HT1080 (cell line): ENCODE measurements around the gene REPIN1. TPM values are rescaled to one million over a fixed set of nuclear protein-coding genes. Genes with fewer than 3 reads are reported as not detected.

ENCODE experiments used
- DNase-seq: peaks from one replicate; pipeline ENCODE4 v3.0.0-alpha.2; 2015; ENCODE audit warnings: low read depth
- total RNA-seq: library from RNA; depleted of rRNA; stranded (reverse); fragments of >200 nt; shearing (Covaris generic); gene quantifications from 2 replicates; pipeline ENCODE4 v1.2.3, GENCODE V29; 2014

The REPIN1 gene
- total RNA-seq, 1 experiment from 2014 or later, result 136 TPM

DNA sequence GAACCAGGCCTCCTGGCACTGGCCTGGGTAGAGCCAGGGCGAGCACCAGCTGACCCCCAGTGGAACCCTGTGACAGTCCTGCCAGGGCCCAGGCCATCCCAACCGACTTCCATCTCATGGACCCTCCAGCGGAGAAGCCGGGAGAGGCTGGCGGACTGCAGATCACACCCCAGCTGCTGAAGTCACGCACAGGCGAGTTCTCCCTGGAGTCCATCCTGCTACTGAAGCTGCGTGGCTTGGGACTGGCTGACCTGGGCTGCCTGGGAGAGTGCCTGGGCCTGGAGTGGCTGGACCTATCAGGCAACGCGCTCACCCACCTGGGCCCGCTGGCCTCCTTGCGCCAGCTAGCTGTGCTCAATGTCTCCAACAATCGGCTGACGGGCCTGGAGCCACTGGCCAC is 31.9 kb upstream of the REPIN1 start:
- DNase-seq, result no peak

DNA sequence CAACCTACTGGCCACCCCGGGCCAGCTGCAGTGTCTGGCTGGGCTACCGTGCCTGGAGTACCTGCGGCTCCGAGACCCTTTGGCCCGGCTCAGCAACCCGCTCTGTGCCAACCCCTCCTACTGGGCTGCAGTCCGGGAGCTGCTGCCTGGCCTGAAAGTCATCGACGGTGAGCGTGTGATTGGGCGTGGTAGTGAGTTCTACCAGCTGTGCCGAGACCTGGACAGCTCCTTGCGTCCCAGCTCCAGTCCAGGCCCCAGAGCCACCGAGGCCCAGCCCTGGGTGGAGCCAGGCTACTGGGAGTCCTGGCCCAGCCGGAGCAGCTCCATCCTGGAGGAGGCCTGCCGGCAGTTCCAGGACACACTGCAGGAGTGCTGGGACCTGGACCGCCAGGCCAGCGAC is 31.4 kb upstream of the REPIN1 start:
- no peak for DNase-seq

DNA sequence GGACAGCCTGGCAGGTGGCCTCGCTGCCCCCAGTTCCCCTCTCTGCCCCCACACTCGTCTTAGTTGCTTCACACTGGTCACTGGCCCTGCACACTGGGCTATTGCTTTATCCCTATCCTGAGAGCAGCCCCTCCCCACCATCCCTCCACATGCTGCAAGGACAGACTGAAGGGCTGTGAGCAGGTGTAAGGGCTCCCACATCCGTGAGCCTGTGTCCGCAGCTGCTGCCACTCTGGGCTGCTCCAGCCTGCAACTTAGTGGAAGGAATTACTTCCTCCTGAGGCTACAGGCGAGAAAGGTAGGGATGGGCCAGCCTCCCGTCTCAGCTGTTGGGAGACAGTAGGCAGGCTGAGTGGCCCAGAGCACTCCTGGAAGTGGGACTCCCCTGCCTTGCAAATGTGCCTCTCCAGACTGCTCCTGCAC is 31.0 kb upstream of the REPIN1 start:
- no peak for DNase-seq

DNA sequence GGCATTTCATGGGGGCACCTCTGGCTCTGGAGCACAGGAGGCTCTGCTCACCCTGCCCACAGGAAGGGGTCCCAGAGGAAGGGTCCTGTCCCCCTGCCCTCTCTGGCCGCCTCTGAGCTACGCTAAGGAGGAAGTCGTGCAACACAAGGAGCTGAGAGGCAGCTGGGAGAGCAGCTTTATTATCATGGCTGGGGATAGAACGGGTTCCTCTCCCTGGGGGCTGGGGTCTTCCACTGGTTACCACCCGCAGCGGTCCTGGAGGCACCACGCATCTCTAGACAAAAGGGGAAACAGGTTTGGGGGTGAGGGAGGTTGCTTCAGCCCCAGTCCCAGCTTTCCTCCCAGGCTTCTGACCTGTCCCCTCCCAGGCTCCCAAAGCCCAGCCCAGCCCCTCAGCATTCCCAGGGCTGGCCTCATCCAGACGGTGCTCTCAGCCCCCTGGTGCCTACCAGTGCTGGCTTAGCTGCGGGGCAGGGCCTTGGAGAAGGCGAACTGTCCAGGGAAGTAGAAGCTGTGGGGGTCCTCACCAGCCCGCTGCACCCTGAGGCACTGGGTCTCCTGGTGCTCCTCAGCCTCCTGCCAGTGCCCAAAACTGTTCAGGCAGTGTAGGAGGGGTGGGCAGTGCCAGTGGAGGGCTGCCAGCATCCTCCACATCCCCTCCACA is 30.3 kb upstream of the REPIN1 start:
- DNase-seq, result no peak

DNA sequence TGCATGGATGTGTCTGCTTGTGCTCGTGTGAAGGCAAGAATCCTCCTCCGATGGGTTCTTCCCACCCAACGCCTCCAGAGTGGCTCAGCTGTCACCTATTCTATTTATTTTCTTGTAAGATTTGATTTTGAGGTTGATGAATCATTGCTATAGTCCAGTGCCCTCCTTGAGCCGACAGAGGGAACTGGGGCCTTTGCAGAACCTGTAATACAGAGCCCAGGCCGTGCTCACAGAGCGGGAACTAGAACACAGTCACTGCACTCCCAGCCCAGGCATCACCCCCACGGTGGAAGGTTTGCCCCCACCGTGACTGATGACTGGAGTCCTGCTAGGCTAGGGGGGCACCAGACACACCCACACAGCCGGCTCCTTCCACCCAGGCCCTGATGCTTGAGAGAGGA is 29.2 kb upstream of the REPIN1 start:
- DNase-seq, result no peak

DNA sequence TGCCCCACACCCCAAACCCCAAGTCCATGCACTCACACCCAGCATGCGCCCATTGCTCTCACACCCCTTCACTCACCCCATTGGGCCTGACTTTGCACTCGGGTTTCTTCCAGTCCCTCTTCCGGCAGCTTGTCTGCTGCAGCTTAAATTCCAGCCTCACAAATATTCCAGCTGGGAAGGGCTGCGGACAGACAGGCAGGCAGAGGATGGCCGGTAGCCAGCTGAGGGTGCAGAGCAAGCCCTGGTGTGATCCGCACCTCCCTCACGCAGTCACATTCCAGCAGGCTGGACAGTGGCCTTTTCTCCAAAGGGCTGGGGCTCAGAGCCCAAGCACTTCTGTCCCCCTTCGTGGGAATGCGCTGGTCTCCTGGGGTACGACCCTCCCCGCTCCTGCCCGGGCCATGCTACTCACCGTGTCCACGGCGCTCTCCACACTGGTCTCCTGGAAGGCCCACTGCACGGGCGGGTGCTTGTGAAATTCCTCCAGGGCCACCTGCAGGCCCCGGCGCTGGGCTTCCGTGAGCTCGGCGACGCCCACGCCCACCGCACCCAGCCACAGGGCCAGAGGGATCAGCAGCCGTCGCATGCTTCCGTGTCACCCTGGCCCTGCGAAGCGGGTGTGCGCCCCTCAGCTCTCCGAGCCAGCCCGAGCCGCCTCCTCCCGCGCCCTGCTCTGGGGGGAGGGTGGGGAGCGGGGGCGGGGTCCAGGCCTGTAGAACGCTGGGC is 28.4 kb upstream of the REPIN1 start:
- DNase-seq, result no peak

DNA sequence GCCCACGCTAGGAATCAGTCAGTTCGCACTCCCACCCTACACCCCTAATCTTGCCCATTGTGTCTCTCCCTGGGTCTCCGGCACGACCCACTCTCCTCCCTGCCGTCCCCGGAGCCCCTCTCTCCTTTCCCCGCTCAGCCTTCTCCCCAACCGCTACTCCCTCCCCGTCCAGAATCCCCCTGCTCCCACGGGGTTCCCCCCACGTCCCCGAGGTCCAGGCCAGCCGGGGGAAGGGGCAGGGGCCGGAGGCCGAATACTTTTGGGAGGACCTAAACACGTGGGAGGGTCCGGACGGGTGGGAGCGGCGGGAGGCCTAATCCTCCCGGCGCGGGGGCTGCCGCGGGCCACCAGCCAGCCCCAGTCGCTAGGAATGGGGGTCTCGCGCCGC is 27.8 kb upstream of the REPIN1 start:
- DNase-seq, result no peak

DNA sequence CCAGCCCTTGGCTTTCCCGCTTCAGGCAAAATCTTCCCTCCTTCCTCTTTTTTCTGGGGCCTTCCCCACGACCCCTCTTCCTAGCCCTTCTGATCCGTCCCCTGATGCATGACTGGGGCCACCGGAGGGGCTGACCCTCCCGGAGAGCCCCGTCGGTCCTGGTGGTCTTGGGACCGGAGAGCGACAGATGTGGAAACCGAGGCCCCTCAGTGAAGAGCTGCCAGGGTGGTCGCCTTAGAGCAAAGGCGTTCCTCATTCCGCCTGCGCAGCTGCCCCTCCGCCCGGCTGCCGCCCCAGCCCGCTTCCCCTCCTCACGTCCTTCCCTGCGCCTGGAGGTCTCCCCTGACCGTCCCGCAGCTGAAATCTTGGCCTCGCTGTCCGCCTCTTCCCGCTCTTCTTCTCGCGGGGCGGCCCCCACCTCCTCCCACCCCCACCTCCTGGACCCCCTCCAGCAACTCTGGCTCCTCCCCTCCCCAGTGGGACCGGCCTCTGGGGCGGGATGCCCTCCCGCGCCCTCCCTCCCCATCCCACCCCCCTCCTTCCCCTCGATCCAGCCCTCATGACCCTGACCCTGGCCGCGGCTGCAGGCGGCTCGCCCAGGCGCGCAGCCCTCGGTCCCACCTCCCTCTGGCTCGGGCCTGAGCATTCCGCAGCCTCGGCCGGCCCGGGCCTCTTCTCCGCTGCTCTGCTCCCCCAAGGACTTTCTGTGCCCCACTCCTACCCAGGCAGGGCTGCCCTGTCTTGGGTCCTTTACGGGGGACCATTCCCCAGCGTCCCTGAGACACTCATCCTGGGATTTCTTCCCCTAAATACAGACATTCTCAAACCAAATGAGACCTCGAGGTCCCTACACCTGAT is 27.1 kb upstream of the REPIN1 start, which contains the start of gene RARRES2:
Gene RARRES2 (minus strand): TSS at position 367 of the 858 bp plus-strand sequence. CDS start 1,020 bp downstream, outside the sequence.
- no peak for DNase-seq

DNA sequence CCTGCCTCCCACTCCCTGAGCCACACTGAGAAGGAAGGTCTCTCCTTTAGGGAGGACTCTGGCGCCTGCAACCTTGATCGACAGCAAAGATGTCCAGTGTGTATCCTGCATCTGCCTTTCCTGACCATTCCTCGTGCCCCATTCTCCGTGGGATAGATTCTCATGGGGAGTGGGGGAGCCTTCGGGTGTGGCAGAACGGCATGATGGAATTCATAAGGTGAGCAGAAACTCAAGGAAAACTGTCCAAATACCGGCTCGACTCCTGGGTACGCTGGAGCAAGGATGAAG is 26.6 kb upstream of the REPIN1 start:
- no peak for DNase-seq

DNA sequence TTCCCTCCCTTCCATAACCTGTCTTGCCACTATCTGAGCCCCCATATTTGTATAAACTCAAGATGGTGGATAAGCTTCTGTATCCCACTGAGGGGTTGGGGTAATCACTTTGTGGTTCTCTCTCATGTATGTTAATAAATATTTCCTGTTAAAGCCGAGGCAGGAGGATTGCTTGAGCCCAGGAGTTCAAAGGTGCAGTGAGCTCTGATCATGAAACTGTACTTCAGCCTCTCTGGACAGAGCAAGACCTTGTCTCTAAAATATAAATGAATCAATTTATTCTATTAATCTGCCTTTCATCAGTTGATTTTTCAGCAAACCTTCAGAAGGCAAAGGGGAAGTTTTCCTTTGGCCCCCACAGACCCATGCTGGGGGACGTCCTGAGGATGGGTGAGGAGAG is 25.4 kb upstream of the REPIN1 start:
- no peak for DNase-seq

DNA sequence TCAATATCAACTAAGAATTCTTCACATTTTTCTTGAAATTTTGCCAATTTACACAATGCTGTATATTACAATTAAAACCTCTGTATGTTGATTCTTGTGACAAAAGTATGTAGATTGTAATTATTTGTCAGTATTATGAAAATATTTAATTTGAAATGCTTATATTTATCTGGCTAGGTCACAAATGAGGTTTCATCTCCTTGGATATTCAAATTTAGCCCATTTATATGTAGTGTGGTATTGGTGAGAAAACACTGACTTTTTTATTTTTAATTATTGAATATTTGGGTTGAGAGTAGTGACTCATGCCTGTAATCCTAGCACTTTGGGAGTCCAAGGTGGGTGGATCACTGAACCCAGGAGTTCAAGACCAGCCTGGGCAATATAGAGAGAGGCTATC is 24.3 kb upstream of the REPIN1 start:
- DNase-seq, result no peak

DNA sequence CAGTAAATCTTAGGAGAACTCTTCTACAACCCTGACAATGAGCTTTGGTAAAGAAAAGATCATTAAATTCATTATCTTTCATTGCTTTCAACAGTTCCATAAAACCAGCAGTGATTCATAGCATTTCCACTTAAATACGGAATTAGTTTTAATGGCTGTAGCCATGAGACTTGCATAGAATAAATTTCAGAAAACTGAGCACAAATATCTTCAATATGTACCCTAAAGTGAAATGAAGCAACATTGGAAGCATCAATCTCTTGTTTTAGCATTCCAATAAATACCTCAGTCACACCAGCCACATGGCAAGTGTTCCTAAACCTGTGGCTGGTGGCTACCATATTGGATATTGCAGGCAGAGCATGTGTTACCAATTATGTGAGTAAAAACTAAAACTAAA is 23.6 kb upstream of the REPIN1 start:
- no peak for DNase-seq

DNA sequence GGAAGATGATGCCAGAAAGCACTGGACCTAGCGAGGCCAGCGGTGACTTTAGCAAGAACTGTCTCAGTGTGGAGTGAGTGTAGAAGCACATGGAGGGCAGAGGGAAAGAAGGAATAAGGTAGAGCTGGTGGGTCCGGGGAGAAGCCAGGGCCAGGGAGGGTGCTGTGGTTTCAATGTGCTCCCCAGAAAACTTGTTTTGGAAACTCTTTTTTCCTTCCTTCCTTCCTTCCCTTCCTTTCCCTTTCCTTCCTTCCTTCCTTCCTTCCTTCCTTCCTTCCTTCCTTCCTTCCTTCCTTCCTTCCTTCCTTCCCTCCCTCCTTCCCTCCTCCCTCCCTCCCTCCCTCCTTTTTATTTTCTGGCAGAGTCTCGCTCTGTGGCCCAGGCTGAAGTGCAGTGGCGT is 21.7 kb upstream of the REPIN1 start:
- DNase-seq, result no peak

DNA sequence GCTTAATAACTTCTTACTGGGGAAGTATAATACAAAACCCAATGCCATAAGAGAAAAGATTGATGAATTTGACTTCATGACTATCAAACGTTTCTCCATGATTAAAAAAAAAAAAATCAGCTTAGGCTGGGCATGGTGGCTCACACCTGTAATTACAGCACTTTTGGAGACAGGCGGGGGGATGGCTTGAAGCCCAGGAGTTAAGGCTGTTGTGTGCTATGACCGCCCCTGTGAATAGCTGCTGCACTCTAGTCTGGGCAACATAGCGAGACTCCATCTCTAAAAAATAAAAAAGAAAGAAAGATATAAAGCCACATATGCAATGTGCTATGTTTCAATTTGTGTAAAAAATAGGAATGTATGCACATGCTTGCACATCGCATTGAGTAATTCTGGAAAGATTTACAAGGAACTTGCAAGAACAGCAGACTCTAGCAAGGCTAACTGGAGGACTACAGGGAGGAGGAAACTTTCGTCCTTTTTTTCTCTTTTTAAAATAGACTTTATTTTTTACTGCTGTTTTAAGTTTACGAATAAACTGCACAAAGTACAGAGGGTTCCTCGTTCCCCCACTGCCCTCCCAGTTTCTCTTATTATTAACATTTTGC is 16.9 kb upstream of the REPIN1 start:
- DNase-seq, result no peak

DNA sequence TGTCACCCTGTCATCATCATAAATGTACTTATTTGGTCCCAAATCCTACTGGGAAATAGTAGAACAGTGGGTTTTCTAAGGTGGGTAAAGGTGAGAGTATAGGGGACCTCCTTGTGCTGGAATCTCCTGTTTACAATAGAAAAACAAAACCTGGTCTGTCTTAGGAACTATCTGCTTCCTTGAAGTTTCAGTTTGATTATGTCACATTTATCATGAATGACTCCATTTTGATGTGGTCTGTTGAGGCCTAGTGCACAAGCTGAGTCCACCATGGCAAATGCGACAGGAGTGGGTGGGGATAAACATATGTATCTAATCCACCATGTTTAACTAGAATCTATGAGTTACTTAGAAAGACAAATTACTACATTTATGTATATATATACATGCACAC is 13.0 kb upstream of the REPIN1 start:
- DNase-seq, result no peak

DNA sequence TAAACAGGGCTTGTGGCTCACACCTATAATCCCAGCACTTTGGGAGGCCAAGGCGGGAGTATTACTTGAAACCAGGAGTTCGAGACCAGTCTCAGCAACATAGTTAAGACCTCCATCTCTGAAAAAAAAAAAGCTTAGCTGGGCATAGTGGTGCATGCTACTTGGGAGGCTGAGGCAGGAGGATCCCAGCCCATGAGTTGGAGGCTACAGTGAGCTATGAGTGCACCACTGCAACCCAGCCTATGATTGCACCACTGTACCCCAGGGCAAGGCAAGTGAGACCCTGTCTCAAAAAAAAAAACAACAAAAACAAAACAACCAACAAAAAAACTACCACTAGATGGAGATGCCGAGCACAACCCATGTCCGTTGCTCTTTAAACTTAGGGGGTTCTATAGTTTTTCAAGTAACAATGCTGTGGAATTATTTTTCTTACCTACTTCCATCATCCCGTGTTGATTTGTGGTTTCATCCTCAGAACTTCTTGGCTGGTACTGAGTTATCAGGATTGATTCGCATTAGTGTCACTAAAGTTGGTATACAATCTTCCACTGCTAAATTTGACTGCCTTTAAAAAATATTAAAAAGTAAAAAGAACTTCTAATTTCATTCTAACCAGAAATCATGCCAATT is 12.2 kb upstream of the REPIN1 start:
- no peak for DNase-seq

DNA sequence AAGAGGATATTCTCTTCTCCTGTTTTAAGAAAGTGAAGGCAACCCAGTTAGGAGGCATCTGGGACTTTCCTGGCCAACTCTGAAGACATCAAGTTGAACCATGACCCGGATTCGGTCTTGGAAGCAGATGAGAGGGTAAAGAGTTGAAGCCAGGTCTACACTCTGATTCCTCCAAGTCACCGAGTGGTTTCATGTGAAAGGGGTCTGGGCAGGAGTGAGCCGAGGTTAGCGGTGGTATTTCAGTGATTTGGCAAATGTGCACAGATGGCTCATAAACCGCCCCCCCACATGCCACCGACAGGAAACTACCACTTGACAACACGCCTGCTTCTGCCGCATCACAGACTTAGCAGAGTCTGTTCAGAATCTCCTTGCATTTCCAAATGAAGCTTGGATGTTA is 11.4 kb upstream of the REPIN1 start:
- DNase-seq, result no peak

DNA sequence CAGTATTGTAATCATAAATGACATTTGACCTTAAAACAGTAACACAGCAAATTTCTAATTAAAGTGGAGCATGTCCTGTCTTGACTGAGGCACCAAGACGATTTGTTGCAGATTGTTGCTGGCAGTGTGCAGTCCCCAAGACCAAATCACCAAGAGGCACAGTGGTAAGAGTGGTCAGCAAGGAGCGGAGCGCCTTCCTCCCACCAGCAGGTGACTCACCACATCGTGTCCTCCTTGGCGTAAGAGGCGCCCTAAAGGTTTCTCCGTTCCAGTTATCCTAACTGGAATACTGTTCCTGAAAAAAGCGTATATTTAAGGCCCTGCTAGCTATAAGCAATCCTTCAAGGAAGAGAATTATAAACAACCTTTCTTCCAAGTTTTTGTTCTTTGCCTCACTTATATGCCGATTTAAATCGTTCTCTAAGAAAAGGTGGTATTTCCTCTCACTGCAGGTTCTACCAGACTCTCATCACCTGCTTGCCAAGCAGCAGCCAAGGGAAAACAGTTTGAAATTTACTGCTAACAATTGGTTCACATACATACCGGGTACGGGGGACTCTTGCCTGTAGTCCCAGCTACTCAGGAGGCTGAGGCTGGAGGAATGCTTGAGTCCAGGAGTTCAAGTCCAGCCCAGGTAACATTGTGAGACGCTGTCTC is 10.7 kb upstream of the REPIN1 start:
- DNase-seq, result peak; percentile 59

DNA sequence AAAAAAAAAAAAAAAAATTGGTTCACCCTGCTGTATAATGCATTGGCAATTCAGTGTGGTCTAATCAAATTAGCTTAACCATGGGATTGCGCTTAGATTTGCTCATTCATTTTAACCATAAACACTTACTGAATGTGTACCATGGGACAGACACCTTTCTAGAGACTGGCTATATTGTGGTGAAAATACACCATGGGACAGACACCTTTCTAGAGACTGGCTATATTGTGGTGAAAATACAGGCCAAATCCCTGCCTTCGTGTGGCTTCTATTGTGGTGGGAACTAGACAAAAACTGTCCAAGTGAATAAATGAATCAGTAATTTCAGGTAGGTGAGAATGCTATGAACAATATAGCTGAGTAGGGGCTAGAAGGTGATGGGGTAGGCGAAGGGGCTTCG is 10.2 kb upstream of the REPIN1 start:
- DNase-seq, result no peak

DNA sequence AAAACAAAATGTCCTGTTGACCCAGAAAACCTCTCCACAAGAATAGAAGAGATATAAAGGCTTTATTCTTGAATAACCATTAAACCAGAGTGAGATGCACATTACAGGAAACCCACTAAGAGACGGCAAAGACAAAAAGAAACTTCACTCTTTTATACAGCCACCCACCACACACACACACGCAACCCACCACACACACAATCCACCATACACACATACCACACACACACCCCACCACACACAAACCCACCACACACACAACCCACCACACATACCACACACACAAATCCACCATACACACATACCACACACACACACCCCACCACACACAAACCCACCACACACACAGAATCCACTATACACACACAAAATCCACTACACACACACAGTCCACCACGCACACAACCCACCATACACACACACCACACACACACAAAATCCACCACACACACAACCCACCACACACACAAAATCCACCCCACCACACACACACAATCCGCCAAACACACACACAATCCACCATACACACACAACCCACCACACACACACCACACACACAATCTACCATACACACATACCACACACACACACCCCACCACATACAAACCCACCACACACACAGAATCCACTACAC is 9.5 kb upstream of the REPIN1 start:
- no peak for DNase-seq
